Measurements from ENCODE around the gene ZNF621.
A peak's percentile ranks its signal among the peaks of the same experiment; 100 is the strongest.

ZNF621 gene

DNA sequence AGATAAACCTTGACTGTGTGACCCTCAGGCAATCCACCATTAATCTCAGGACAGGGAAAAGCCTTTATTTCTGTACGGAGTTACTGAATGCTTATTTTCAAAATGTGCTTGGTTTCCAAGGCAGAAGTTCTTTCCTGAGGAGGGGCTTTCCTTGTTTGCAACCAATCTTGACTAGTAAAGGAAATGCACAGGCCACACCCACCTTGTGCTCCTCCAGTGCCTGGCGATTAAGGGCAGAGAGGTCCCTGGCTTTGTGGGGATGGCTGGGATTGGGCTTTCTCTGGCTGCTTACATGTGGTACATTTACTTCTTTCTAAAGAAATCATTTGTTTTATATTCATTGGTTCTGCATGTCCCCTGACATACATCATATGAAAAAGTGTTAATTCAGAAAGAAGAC is 47.8 kb downstream of the ZNF621 start:
- H3K36me3 Mint-ChIP-seq = peaks cover 0 to 4% of the 10 kb centered on the region in 2 donors
- no peaks in the 10 kb centered on the region for H3K9me3 Mint-ChIP-seq
- H3K4me1 Mint-ChIP-seq = no peaks in the 10 kb centered on the region
- H3K27me3 Mint-ChIP-seq = peaks cover 0 to 4% of the 10 kb centered on the region in 2 donors
- no peak overlapping the region for H3K4me3 Mint-ChIP-seq
- no peak for DNase-seq
- no peak overlapping the region for H3K27ac Mint-ChIP-seq
- ATAC-seq (replicated peaks) = no peak

DNA sequence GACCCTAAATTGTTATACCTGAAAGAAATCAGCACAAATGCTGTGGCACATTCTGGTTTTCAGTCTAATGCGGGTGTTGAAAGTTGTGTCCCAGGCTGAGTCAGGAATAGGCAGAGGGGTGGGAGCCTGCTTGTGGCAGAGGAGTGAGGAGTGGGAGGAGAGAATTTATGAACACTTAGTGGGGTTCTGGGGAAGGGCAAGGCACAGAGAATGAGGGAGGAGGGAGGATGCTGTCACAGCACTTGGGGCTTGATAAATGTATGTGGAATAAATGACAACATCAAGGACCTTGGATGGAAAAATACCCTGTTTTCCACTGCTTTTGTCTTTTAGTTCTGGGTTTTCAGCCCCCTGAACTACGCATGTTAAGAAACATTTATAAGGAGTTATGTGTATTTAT is 49.3 kb downstream of the ZNF621 start:
- Mint-ChIP-seq H3K27ac (peak overlapping the region; percentile 44), H3K4me1 (no peaks in the 10 kb centered on the region), H3K4me3 (no peak overlapping the region), H3K27me3 (peaks cover 0 to 4% of the 10 kb centered on the region in 2 donors), H3K36me3 (no peaks in the 10 kb centered on the region), H3K9me3 (no peaks in the 10 kb centered on the region)
- DNase-seq = no peak
- no peak for ATAC-seq (replicated peaks)

- H3K36me3 Mint-ChIP-seq = no peaks in the 10 kb centered on the region
- no peaks in the 10 kb centered on the region for H3K9me3 Mint-ChIP-seq
- H3K27me3 Mint-ChIP-seq = peaks cover 1 to 8% of the 10 kb centered on the region in 2 donors
- H3K4me3 Mint-ChIP-seq = no peak overlapping the region
- ATAC-seq (replicated peaks) (no peak), DNase-seq (no peak)
- H3K4me1 Mint-ChIP-seq = no peaks in the 10 kb centered on the region
- no peak overlapping the region for H3K27ac Mint-ChIP-seq
Measured at GRCh38 chr3:40574661-40575060, 49.9 kb downstream of the ZNF621 start.

DNA sequence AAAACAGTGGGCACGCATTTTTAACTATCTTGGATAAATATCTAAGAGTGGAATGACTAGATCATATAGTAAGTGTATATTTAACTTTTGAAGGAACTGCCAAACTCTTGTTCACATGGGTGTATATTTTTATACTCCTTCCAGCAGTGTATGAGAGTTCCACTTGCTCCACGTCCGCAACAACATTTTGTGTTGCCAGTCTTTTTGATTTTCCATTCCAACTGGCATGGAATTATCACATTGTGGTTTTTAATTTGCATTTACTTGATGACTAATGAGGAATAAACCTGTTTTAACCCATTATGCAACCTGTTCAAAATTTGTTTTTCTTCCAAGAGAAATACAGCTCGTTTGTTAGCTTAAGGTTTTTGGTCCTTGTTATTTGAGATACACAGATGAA is 51.6 kb downstream of the ZNF621 start:
- Mint-ChIP-seq H3K4me3 (no peak overlapping the region), H3K27ac (no peak overlapping the region), H3K27me3 (peaks cover 4 to 12% of the 10 kb centered on the region in 2 donors), H3K9me3 (no peaks in the 10 kb centered on the region), H3K4me1 (no peaks in the 10 kb centered on the region), H3K36me3 (no peaks in the 10 kb centered on the region)
- DNase-seq = no peak
- no peak for ATAC-seq (replicated peaks)

DNA sequence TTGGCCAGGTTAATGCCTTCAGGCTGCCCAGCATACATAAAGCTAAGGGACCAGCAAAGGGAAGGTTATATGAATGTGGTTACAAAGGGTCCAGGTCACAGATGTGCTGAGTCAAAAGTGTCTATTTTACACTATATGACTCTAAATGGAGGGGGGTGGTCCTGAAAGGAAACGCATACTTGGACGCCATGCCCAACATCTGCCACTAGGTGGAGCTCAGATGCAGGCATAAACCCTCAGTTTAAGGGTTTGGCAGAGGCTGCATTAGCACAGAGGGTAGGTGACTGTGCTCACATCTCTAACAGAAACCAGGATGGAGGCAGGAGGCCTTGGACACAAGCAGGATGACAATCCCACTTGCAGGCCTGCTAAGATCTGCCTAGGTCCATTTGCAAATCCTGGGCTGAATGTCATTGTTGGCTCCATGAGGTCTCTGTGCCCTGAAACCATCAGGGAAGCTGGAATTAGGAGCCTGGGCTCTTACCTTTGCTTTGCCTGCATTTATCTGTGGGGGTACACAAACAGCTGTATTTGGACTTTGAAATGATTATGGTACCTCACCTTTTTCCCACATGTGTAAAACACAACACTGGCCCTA is 55.8 kb downstream of the ZNF621 start:
- no peak overlapping the region for H3K4me3 Mint-ChIP-seq
- DNase-seq (peak; percentile 41), ATAC-seq (replicated peaks) (peak; percentile 75 to 82)
- peaks cover 7 to 14% of the 10 kb centered on the region in 2 donors for H3K4me1 Mint-ChIP-seq
- peaks cover 4 to 7% of the 10 kb centered on the region in 2 donors for H3K27me3 Mint-ChIP-seq
- no peak overlapping the region for H3K27ac Mint-ChIP-seq
- H3K36me3 Mint-ChIP-seq = no peaks in the 10 kb centered on the region
- no peaks in the 10 kb centered on the region for H3K9me3 Mint-ChIP-seq

DNA sequence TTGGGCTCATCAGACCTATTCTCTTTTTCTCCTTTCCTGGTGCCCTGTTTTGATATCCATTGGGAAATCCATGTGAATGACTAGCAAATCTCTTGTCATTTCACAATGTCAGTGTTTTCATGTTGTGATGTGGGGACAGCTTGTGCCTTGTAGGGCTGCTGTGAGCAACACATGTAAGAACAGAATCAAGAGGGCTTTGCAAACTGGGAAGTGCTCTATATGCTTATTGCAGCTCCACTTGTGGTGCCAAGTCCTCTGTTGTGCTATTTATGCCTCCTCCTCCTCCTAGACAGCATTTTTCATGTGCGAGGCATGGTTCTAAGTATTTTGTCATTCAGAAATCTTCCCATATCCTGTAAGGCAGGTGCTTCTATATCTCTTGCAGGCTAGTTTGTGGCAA is 56.4 kb downstream of the ZNF621 start:
- Mint-ChIP-seq H3K27ac (no peak overlapping the region), H3K9me3 (no peaks in the 10 kb centered on the region), H3K4me1 (peaks cover 7 to 20% of the 10 kb centered on the region in 2 donors), H3K4me3 (no peak overlapping the region), H3K36me3 (no peaks in the 10 kb centered on the region), H3K27me3 (peaks cover 4 to 7% of the 10 kb centered on the region in 2 donors)
- DNase-seq (no peak), ATAC-seq (replicated peaks) (no peak)

DNA sequence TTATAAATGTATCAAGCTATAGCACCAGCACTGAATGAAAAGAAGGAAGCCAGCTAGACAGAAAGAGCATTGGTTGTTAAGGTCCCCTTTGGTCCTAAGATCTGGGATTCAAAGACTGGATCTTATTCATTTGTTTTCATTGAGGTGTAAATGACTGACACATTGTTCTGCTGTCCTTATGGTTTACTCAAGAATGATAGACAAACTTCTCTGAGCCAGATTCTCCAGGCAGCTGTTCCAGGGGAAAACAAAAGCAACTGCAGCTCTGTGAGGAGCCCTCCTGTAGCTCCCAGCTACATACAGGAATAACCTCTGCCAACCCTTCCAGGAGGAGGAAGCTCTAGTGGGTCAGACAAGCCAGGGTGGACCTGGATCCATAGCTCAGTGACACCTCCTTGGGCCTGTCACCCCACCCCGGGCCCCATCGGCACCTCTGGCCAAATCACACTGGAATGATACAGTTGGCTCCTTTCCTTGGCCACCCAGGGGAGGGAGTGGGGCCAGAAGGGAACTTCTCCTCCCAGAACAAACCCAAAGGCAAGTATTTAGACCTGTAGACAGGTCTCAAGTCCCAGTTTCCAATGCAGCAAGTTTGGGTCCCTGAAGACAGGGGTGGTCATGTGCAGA is 57.8 kb downstream of the ZNF621 start:
- peaks cover 7 to 21% of the 10 kb centered on the region in 2 donors for H3K4me1 Mint-ChIP-seq
- H3K4me3 Mint-ChIP-seq = no peak overlapping the region
- DNase-seq = no peak
- no peaks in the 10 kb centered on the region for H3K36me3 Mint-ChIP-seq
- ATAC-seq (replicated peaks) = no peak
- peaks cover 4 to 7% of the 10 kb centered on the region in 2 donors for H3K27me3 Mint-ChIP-seq
- no peaks in the 10 kb centered on the region for H3K9me3 Mint-ChIP-seq
- H3K27ac Mint-ChIP-seq = no peak overlapping the region

- Mint-ChIP-seq H3K27me3 (peaks cover 7 to 8% of the 10 kb centered on the region in 2 donors), H3K27ac (no peak overlapping the region), H3K4me3 (no peak overlapping the region), H3K9me3 (no peaks in the 10 kb centered on the region), H3K4me1 (peaks cover 9 to 21% of the 10 kb centered on the region in 2 donors), H3K36me3 (no peaks in the 10 kb centered on the region)
- ATAC-seq (replicated peaks) (no peak), DNase-seq (no peak)
Measured at GRCh38 chr3:40583691-40584090, 58.9 kb downstream of the ZNF621 start.

GRCh38 chr3:40584625-40585189 is 59.9 kb downstream of the ZNF621 start:
- peaks cover 7 to 11% of the 10 kb centered on the region in 2 donors for H3K27me3 Mint-ChIP-seq
- no peak overlapping the region for H3K4me3 Mint-ChIP-seq
- peaks cover 9 to 21% of the 10 kb centered on the region in 2 donors for H3K4me1 Mint-ChIP-seq
- peak; percentile 77 to 83 for ATAC-seq (replicated peaks)
- peak overlapping the region; percentile 44 for H3K27ac Mint-ChIP-seq
- H3K36me3 Mint-ChIP-seq = no peaks in the 10 kb centered on the region
- no peaks in the 10 kb centered on the region for H3K9me3 Mint-ChIP-seq
- DNase-seq = peak; percentile 70

DNA sequence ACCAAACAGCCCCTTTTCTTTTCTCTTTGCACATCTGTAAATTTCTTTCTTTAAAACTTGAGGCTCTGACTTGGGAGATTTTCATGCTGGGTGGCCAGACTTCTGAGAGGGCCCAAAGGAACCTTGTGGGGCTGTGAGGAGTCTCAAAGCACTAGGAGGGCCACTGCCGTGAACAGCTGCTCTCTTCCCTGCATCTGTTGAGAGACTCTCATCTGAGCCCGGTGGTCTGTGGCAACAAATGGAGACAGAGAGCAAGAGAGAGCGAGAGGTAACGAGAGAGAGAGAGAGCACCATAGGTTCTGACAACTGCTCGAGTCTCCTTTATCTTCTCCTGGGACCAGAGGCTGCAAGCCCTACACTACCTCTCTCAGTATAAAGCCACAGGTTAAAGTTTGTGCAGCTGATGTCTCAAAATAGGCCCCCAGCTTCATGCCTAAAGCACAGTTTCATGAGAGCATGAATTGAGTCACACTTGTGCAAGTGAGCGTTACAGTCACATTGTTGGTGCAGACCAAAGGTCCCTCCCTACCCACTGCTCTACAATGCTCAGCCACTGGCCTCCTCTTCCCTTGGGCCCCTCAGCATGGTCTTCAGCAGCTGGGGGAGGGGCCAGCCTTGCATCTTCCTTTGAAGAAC is 60.7 kb downstream of the ZNF621 start:
- no peak overlapping the region for H3K4me3 Mint-ChIP-seq
- no peaks in the 10 kb centered on the region for H3K36me3 Mint-ChIP-seq
- peak; percentile 71 for ATAC-seq (replicated peaks)
- no peak overlapping the region for H3K27ac Mint-ChIP-seq
- H3K27me3 Mint-ChIP-seq = peaks cover 8 to 10% of the 10 kb centered on the region in 2 donors
- no peaks in the 10 kb centered on the region for H3K9me3 Mint-ChIP-seq
- DNase-seq = no peak
- H3K4me1 Mint-ChIP-seq = peaks cover 9 to 21% of the 10 kb centered on the region in 2 donors

GRCh38 chr3:40586901-40587300 is 62.1 kb downstream of the ZNF621 start:
- ATAC-seq (replicated peaks) = no peak
- no peaks in the 10 kb centered on the region for H3K36me3 Mint-ChIP-seq
- no peak overlapping the region for H3K4me3 Mint-ChIP-seq
- DNase-seq = no peak
- peaks cover 9 to 21% of the 10 kb centered on the region in 2 donors for H3K4me1 Mint-ChIP-seq
- H3K27me3 Mint-ChIP-seq = peaks cover 14% of the 10 kb centered on the region in 2 donors
- H3K27ac Mint-ChIP-seq = no peak overlapping the region
- no peaks in the 10 kb centered on the region for H3K9me3 Mint-ChIP-seq

DNA sequence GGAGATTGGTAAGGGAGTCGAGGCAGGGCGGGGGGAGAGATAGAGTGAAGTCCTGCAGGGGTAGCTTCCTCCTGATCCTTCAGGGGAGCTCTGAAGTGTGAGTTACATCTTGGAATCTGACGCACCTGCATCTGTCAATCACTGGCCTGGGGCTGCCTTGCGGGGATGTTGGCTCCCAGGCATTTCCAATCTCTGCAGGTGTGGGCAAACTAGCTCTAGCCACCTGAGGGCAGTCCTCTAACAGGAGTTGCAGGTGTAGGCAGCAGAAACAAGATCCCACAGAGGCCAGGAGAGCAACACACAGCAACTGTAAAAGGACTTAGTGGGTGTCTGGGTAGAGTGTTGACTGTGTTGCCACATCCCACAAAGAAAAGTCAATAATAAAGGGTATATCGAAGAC is 63.6 kb downstream of the ZNF621 start:
- Mint-ChIP-seq H3K36me3 (no peaks in the 10 kb centered on the region), H3K4me1 (peaks cover 9 to 21% of the 10 kb centered on the region in 2 donors), H3K27me3 (peaks cover 14% of the 10 kb centered on the region in 2 donors), H3K9me3 (no peaks in the 10 kb centered on the region), H3K27ac (no peak overlapping the region), H3K4me3 (no peak overlapping the region)
- ATAC-seq (replicated peaks) (peak in 1 of 2 donors; percentile 37), DNase-seq (no peak)
